Lower lobe of right lung (tissue), 2 donors: Measurements from ENCODE around the gene TMIGD2. TPM values are rescaled to one million over a fixed set of nuclear protein-coding genes. Genes with fewer than 3 reads are reported as not detected.

Experiments used
- ATAC-seq, 2 donors: fragments of 200-7000 bp; cut with Tn5 transposase; one replicate each; pipeline ENCODE4 v1.9.1; 2020 to 2022; ENCODE audit warnings: mild to moderate bottlenecking in 2 of 2, moderate library complexity in 2 of 2
- DNase-seq: peaks from one replicate; pipeline ENCODE4 v3.0.0-alpha.2; 2020
- H3K27ac ChIP-seq: fragments of 200-600 bp; one replicate; pipeline ENCODE4 v1.8.0; 2022
- H3K27me3 ChIP-seq: fragments of 200-600 bp; one replicate; pipeline ENCODE4 v1.8.0; 2022; ENCODE audit warnings: low read depth
- H3K36me3 ChIP-seq: fragments of 200-600 bp; one replicate; pipeline ENCODE4 v1.8.0; 2022; ENCODE audit warnings: mild to moderate bottlenecking
- H3K4me1 ChIP-seq: fragments of 200-600 bp; one replicate; pipeline ENCODE4 v1.8.0; 2022
- H3K4me3 ChIP-seq: fragments of 200-600 bp; one replicate; pipeline ENCODE4 v1.8.0; 2022; ENCODE audit warnings: mild to moderate bottlenecking
- H3K9me3 ChIP-seq: fragments of 200-600 bp; one replicate; pipeline ENCODE4 v1.8.0; 2022
- CTCF ChIP-seq: fragments of 200-600 bp; IDR thresholded peaks from one replicate; pipeline ENCODE4 v1.8.0; 2022; ENCODE audit warnings: antibody characterized with exemption, mild to moderate bottlenecking
- intact Hi-C: fragments of 100-400 bp; cut with DNase I; formaldehyde crosslinking; loops from one replicate; pipeline ENCODE4 v1.11.0; 2022
- total RNA-seq: library from RNA; stranded (reverse); fragmentation: NEBNext Ultra II Directional; extraction: Animal tissue kit (Norgen Biotek cat#: 25700); gene quantifications from one replicate; pipeline ENCODE4 v1.2.1, GENCODE V29; 2021
- donor health status: DM: no; HTN: yes; CAD: no; lungs with severe emphysema.

Gene TMIGD2
- total RNA-seq, 1 donor from 2014 or later, result 1.7 TPM

- TF ChIP-seq CTCF, result no peak
- intact Hi-C loops, result no loop called here
- no peak for DNase-seq
- ATAC-seq, result no peak
- H3K27me3 ChIP-seq, result peaks cover 31% of the 10 kb centered on the region
- H3K4me3 ChIP-seq, result no peak overlapping the region
- no peaks in the 10 kb centered on the region for H3K4me1 ChIP-seq
- H3K27ac ChIP-seq, result no peak overlapping the region
- no peaks in the 10 kb centered on the region for H3K9me3 ChIP-seq
- no peaks in the 10 kb centered on the region for H3K36me3 ChIP-seq
Measured at GRCh38 chr19:4298810-4299550, 3.2 kb downstream of the TMIGD2 start.

- no peak for ATAC-seq
- H3K4me1 ChIP-seq, result no peaks in the 10 kb centered on the region
Measured at GRCh38 chr19:4297901-4298809, 4.0 kb downstream of the TMIGD2 start.

GRCh38 chr19:4295972-4296771, 6.0 kb downstream of the TMIGD2 start:
- no peak for ATAC-seq
- H3K27me3 ChIP-seq, result peaks cover 29% of the 10 kb centered on the region
- no peaks in the 10 kb centered on the region for H3K9me3 ChIP-seq

More at GRCh38 chr19:4297901-4298809, 4.0 kb downstream of the TMIGD2 start:
- intact Hi-C loops, result no loop called here
- no peak for DNase-seq
- Histone ChIP-seq H3K4me3 (no peak overlapping the region), H3K9me3 (no peaks in the 10 kb centered on the region), H3K27ac (no peak overlapping the region), H3K36me3 (no peaks in the 10 kb centered on the region), H3K27me3 (peaks cover 31% of the 10 kb centered on the region)
- TF ChIP-seq CTCF, result no peak

GRCh38 chr19:4294389-4294788, 7.8 kb downstream of the TMIGD2 start:
- Histone ChIP-seq H3K9me3 (no peaks in the 10 kb centered on the region), H3K4me1 (no peaks in the 10 kb centered on the region), H3K27ac (no peak overlapping the region), H3K27me3 (peaks cover 34% of the 10 kb centered on the region), H3K36me3 (no peaks in the 10 kb centered on the region), H3K4me3 (no peak overlapping the region)
- intact Hi-C loops, result no loop called here
- ATAC-seq, result no peak
- no peak for TF ChIP-seq CTCF
- DNase-seq, result no peak

More at GRCh38 chr19:4295972-4296771, 6.0 kb downstream of the TMIGD2 start:
- no peak for TF ChIP-seq CTCF
- Histone ChIP-seq H3K4me1 (no peaks in the 10 kb centered on the region), H3K4me3 (no peak overlapping the region), H3K36me3 (no peaks in the 10 kb centered on the region), H3K27ac (no peak overlapping the region)
- intact Hi-C loops, result no loop called here
- no peak for DNase-seq

- no peaks in the 10 kb centered on the region for H3K9me3 ChIP-seq
- peaks cover 34% of the 10 kb centered on the region for H3K27me3 ChIP-seq
- intact Hi-C loops, result no loop called here
Measured at GRCh38 chr19:4292515-4292914, 9.7 kb downstream of the TMIGD2 start.

More at GRCh38 chr19:4292515-4292914, 9.7 kb downstream of the TMIGD2 start:
- no peak overlapping the region for H3K27ac ChIP-seq
- TF ChIP-seq CTCF, result no peak
- no peak overlapping the region for H3K4me3 ChIP-seq
- no peaks in the 10 kb centered on the region for H3K4me1 ChIP-seq
- no peaks in the 10 kb centered on the region for H3K36me3 ChIP-seq
- DNase-seq, result no peak
- peak in 1 of 2 donors; percentile 23 for ATAC-seq
